ENCODE results near the gene CFAP97D1. TPM values are rescaled to one million over a fixed set of nuclear protein-coding genes. Genes with fewer than 3 reads are reported as not detected.

The CFAP97D1 gene
- total RNA-seq, 1 donor from 2014 or later = not detected

- H3K27me3 Mint-ChIP-seq (ENCODE audit: low read depth) = no peaks in the 10 kb centered on the region
- no peak overlapping the region for H3K4me3 Mint-ChIP-seq
- H3K4me1 Mint-ChIP-seq = peaks cover 7% of the 10 kb centered on the region
- H3K9me3 Mint-ChIP-seq = no peaks in the 10 kb centered on the region
- DNase-seq (ENCODE audit: low spot score in 2 of 2, unreplicated experiment in 2 of 2) = no peak
- peaks cover 24% of the 10 kb centered on the region for H3K36me3 Mint-ChIP-seq
- H3K27ac Mint-ChIP-seq = no peak overlapping the region
- no peak for TF ChIP-seq CTCF (IDR thresholded peaks at IDR 0.05; ENCODE audit: unreplicated experiment)
Observed at GRCh38 chr17:43816336-43817320, 36.4 kb downstream of the CFAP97D1 start.

- Mint-ChIP-seq H3K4me1 (peaks cover 7% of the 10 kb centered on the region), H3K27ac (no peak overlapping the region), H3K9me3 (no peaks in the 10 kb centered on the region), H3K36me3 (peaks cover 24% of the 10 kb centered on the region), H3K4me3 (no peak overlapping the region), H3K27me3 (ENCODE audit: low read depth) (no peaks in the 10 kb centered on the region)
- TF ChIP-seq CTCF (IDR thresholded peaks at IDR 0.05; ENCODE audit: unreplicated experiment) = no peak
- DNase-seq (ENCODE audit: low spot score in 2 of 2, unreplicated experiment in 2 of 2) = peak in 1 of 2 experiments; percentile 7
Observed at GRCh38 chr17:43817826-43818225, 37.6 kb downstream of the CFAP97D1 start.

- Mint-ChIP-seq H3K36me3 (peaks cover 28% of the 10 kb centered on the region), H3K27me3 (ENCODE audit: low read depth) (no peaks in the 10 kb centered on the region), H3K4me1 (peaks cover 7% of the 10 kb centered on the region), H3K27ac (no peak overlapping the region), H3K9me3 (no peaks in the 10 kb centered on the region), H3K4me3 (no peak overlapping the region)
- no peak for DNase-seq (ENCODE audit: low spot score in 2 of 2, unreplicated experiment in 2 of 2)
- TF ChIP-seq CTCF (IDR thresholded peaks at IDR 0.05; ENCODE audit: unreplicated experiment) = no peak
Observed at GRCh38 chr17:43818966-43819365, 38.7 kb downstream of the CFAP97D1 start.

- no peak overlapping the region for H3K27ac Mint-ChIP-seq
- no peak overlapping the region for H3K4me3 Mint-ChIP-seq
- no peak for TF ChIP-seq CTCF (IDR thresholded peaks at IDR 0.05; ENCODE audit: unreplicated experiment)
- no peak for DNase-seq (ENCODE audit: low spot score in 2 of 2, unreplicated experiment in 2 of 2)
- H3K27me3 Mint-ChIP-seq (ENCODE audit: low read depth) = no peaks in the 10 kb centered on the region
- H3K4me1 Mint-ChIP-seq = peaks cover 7% of the 10 kb centered on the region
- H3K9me3 Mint-ChIP-seq = no peaks in the 10 kb centered on the region
- peaks cover 28% of the 10 kb centered on the region for H3K36me3 Mint-ChIP-seq
Observed at GRCh38 chr17:43820759-43821158, 40.5 kb downstream of the CFAP97D1 start.

GRCh38 chr17:43822570-43823190 is 42.4 kb downstream of the CFAP97D1 start:
- no peak overlapping the region for H3K27ac Mint-ChIP-seq
- DNase-seq (ENCODE audit: low spot score in 2 of 2, unreplicated experiment in 2 of 2) = no peak

More at GRCh38 chr17:43822570-43823190, 42.4 kb downstream of the CFAP97D1 start:
- H3K9me3 Mint-ChIP-seq = no peaks in the 10 kb centered on the region
- no peak for TF ChIP-seq CTCF (IDR thresholded peaks at IDR 0.05; ENCODE audit: unreplicated experiment)
- H3K27me3 Mint-ChIP-seq (ENCODE audit: low read depth) = no peaks in the 10 kb centered on the region
- H3K4me1 Mint-ChIP-seq = peaks cover 7% of the 10 kb centered on the region
- H3K4me3 Mint-ChIP-seq = no peak overlapping the region
- H3K36me3 Mint-ChIP-seq = peaks cover 33% of the 10 kb centered on the region

Data from mesothelial cell of epicardium (in vitro differentiated cells).